Fibroblast of skin of abdomen (primary cell): ENCODE measurements around the gene AKT3.
"Not testable (repeated sequence)": the region's sequence is repeated elsewhere in the genome, so short reads cannot be mapped to it uniquely, and the experiment has no call there.

Experiments
- DNase-seq: peaks from one replicate; pipeline ENCODE4 v3.0.0-alpha.2; 2013

The AKT3 gene

GRCh38 chr1:243693800-243694199, 156.2 kb downstream of the AKT3 start:
- DNase-seq = no peak

GRCh38 chr1:243686159-243686558, 163.9 kb downstream of the AKT3 start:
- DNase-seq = no peak

DNA sequence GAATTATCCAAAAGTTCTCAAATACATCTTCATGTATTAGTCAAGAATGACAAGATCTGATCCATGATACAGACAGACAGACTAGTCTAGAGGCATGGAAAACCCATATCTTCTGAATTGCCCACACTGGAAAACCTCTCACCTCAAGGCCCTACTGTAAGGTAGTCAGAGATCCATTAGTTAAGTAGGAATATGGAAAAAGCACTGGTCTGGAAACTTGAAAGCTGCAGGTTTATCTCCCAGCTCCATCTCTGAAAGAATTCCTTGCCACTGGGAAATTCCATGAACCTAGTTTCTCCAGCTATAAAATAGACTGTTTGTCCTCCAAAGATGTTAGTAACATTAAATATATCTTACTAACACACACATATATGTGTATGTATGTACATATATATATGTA, 169.2 kb downstream of the AKT3 start:
- DNase-seq = no peak

- peak; percentile 28 for DNase-seq
Measured at GRCh38 chr1:243672539-243673074, 177.4 kb downstream of the AKT3 start.

GRCh38 chr1:243667591-243667990, 182.5 kb downstream of the AKT3 start:
- DNase-seq = no peak

DNA sequence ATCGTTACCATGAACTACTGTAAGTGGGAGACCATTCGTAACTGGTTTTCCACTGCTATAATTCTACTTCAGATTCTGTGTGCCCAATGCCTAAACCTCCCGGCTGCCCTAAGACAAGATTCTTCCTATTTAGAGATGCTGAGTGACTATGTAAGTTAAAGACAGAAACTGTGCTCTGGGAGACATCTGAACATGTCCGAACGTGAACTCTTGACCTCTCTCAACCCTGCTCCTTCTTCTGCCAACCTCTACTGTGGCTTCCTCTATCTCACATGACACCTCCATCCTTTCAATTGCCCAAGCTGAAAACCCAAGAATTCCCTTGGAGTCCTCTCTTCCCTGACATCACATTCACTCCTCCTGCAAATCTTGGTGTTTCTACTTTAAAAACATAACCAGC, 182.9 kb downstream of the AKT3 start:
- DNase-seq = no peak

GRCh38 chr1:243663651-243664050, 186.4 kb downstream of the AKT3 start:
- no peak for DNase-seq

- DNase-seq = not testable (repeated sequence)
Measured at GRCh38 chr1:243662169-243662568, 187.9 kb downstream of the AKT3 start.

DNA sequence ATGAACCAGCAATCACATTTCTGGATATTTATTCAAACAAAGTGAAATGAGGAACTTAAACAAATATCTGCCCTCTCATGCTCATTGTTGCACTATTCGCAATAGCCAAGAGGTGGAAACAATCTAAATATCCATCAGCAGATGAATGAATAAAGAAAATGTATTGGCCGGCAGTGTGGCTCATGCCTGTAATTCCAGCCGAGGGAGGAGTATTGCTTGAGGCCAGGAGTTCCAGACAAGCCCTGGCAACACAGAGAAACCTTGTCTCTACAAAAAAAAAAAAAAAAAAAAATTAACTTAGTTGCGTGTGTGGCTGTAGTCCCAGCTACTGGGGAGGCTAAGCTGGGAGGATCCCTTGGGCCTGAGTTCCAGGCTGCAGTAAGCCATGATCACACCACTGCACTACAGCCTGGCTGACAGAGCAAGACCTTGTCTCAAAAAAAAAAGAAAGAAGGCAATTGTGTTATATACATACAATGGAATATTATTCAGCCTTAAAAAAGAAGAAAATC, 191.4 kb downstream of the AKT3 start:
- no peak for DNase-seq

GRCh38 chr1:243657793-243658192, 192.2 kb downstream of the AKT3 start:
- DNase-seq = no peak

GRCh38 chr1:243649530-243649929, 200.5 kb downstream of the AKT3 start:
- not testable (repeated sequence) for DNase-seq

GRCh38 chr1:243646841-243647240, 203.2 kb downstream of the AKT3 start:
- DNase-seq = no peak

GRCh38 chr1:243645281-243645680, 204.8 kb downstream of the AKT3 start:
- DNase-seq = no peak

- peak; percentile 53 for DNase-seq
Measured at GRCh38 chr1:243642936-243643335, 207.1 kb downstream of the AKT3 start.

- no peak for DNase-seq
Measured at GRCh38 chr1:243639027-243639658, 210.9 kb downstream of the AKT3 start.

- DNase-seq = no peak
Measured at GRCh38 chr1:243638186-243638585, 211.9 kb downstream of the AKT3 start.

- DNase-seq = no peak
Measured at GRCh38 chr1:243628476-243628907, 221.6 kb downstream of the AKT3 start.

DNA sequence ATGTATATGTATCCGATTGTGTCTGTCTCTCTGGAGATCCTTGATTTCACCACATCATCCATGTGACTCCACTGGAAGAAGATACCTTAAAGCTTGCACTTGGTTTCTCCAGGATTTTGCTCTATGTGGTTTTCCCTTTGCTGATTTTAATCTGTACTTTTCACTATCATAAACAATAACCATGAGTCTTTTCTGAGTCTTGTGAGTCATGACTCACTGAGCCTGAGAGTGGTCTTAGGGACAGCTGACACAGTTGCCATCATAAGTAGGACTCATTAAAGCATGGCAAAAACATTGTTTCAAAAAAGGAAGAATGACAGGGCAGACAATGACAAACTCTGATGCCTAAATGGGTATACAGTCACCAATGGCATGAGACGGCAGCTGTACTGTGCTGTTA, 226.2 kb downstream of the AKT3 start:
- no peak for DNase-seq

- peak; percentile 10 for DNase-seq
Measured at GRCh38 chr1:243621973-243622372, 228.1 kb downstream of the AKT3 start.

- DNase-seq = no peak
Measured at GRCh38 chr1:243620096-243620495, 229.9 kb downstream of the AKT3 start.

- no peak for DNase-seq
Measured at GRCh38 chr1:243609698-243610097, 240.3 kb downstream of the AKT3 start.

DNA sequence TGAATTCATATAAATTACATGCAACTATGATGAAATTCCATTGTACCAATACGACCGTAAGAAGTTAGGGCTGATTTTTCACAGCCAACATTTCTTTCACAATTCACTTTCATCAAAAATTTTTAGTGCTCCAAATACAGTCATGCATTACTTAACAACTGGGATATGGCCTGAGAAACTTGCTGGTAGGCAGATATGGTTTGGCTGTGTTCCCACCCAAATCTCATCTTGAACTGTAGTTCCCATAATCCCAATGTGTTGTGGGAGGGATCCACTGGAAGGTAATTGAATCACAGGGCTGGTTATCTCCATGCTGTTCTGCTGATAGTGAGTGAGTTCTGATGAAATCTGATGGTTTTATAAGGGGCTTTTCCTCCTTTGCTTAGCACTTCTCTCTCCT, 244.4 kb downstream of the AKT3 start:
- peak; percentile 22 for DNase-seq

- no peak for DNase-seq
Measured at GRCh38 chr1:243601720-243602119, 248.3 kb downstream of the AKT3 start.

- peak; percentile 74 for DNase-seq
Measured at GRCh38 chr1:243598433-243598832, 251.6 kb downstream of the AKT3 start.

DNA sequence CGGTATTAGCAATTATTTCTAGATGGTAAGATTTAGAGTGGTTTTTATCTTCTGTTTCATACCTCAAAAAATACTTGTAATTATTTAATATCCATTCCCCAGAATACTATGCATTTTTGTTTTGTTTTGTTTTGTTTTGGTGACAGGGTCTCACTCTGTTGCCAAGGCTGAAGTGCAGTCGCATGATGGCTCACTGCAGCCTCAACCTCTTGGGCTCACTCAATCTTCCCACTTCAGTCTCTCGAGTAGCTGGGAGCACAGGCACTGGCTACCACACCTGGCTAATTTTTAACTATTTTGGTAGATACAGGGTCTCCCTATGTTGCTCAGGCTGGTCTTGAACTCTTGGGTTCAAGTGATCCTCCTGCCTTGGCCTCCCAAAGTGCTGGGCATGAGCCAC, 252.7 kb downstream of the AKT3 start:
- DNase-seq = no peak
